Parathyroid adenoma (tissue), 2 donors: ENCODE data around the gene LHX2.

Experiments used
- H2AFZ ChIP-seq: fragments of 300-600 bp; sonication (generic); one replicate; pipeline ENCODE4 v1.7.0; 2017; ENCODE audit warnings: antibody characterized with exemption, mild to moderate bottlenecking
- H3K27ac ChIP-seq: fragments of 300-600 bp; sonication (generic); one replicate; pipeline ENCODE4 v1.7.0; 2017
- H3K27me3 ChIP-seq: fragments of 300-600 bp; sonication (generic); one replicate; pipeline ENCODE4 v1.7.0; 2017; ENCODE audit warnings: low read length; ENCODE audit not compliant: control insufficient read depth, insufficient read depth
- H3K36me3 ChIP-seq: fragments of 300-600 bp; sonication (generic); one replicate; pipeline ENCODE4 v1.7.0; 2017; ENCODE audit warnings: low read length; ENCODE audit not compliant: control insufficient read depth, insufficient read depth
- H3K4me1 ChIP-seq: fragments of 300-600 bp; sonication (generic); one replicate; pipeline ENCODE4 v1.7.0; 2017; ENCODE audit warnings: control low read depth
- H3K4me2 ChIP-seq: fragments of 300-600 bp; sonication (generic); one replicate; pipeline ENCODE4 v1.7.0; 2017; ENCODE audit warnings: low read length
- H3K4me3 ChIP-seq: fragments of 300-600 bp; sonication (generic); one replicate; pipeline ENCODE4 v1.7.0; 2017; ENCODE audit warnings: low read depth, low read length
- H3K79me2 ChIP-seq: fragments of 300-600 bp; sonication (generic); one replicate; pipeline ENCODE4 v1.7.0; 2017; ENCODE audit warnings: control low read depth
- H3K9ac ChIP-seq: fragments of 300-600 bp; sonication (generic); one replicate; pipeline ENCODE4 v1.7.0; 2017; ENCODE audit warnings: mild to moderate bottlenecking
- H3K9me3 ChIP-seq: fragments of 300-600 bp; sonication (generic); one replicate; pipeline ENCODE4 v1.7.0; 2017; ENCODE audit warnings: low read length; ENCODE audit not compliant: control insufficient read depth
- TF ChIP-seq, protein P1 (sequence below): fragments of 300-600 bp; sonication (generic); IDR thresholded peaks from one replicate; pipeline ENCODE4 v1.7.0; 2017; ENCODE audit warnings: antibody characterized with exemption, mild to moderate bottlenecking
- donor health status: primary hyperparathyroidism.

LHX2 gene

DNA sequence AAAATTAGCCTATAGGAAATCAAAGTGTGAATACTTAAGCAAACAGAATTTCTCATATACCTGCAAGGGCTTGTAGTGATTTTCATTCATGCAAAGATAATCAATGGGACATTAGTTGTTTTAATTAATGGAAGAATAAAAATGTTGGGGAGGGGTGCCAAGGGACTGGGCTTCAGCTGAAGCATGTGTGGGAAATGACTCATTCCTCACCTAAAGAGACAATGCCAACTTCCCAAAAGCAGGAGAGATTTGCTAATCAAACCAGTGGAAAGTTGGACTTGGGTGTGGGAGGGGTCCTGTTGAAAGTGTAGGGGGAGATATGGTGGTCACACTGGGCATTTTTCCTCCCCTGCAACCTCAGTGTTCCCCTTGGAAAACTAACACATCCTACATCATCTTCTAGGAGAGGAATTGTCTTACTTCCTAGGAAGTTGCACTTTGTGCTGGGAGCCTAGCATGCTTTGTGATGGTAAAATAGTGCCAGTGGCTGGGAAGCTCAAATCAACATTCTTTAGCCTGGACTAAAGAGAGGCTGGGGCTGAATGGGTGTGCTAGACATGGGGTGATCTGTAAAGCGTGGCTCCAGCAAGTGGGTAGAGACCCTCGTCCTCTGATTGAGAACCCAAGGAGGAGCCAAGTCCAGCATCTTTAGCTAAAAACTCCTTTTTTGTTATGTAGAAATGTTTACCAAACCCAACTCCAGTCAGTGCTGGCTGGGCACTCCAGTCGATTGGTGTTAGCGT is 6.4 kb upstream of the LHX2 start:
- H3K4me2 ChIP-seq, result no peak overlapping the region
- H3K9me3 ChIP-seq, result no peaks in the 10 kb centered on the region
- H3K27me3 ChIP-seq, result peaks cover 20% of the 10 kb centered on the region
- no peaks in the 10 kb centered on the region for H3K36me3 ChIP-seq
- no peak overlapping the region for H3K9ac ChIP-seq
- no peaks in the 10 kb centered on the region for H3K4me1 ChIP-seq
- no peak overlapping the region for H3K4me3 ChIP-seq
- H2AFZ ChIP-seq, result no peak overlapping the region
- H3K27ac ChIP-seq, result no peak overlapping the region
- H3K79me2 ChIP-seq, result no peaks in the 10 kb centered on the region
- TF ChIP-seq, protein P1, sequence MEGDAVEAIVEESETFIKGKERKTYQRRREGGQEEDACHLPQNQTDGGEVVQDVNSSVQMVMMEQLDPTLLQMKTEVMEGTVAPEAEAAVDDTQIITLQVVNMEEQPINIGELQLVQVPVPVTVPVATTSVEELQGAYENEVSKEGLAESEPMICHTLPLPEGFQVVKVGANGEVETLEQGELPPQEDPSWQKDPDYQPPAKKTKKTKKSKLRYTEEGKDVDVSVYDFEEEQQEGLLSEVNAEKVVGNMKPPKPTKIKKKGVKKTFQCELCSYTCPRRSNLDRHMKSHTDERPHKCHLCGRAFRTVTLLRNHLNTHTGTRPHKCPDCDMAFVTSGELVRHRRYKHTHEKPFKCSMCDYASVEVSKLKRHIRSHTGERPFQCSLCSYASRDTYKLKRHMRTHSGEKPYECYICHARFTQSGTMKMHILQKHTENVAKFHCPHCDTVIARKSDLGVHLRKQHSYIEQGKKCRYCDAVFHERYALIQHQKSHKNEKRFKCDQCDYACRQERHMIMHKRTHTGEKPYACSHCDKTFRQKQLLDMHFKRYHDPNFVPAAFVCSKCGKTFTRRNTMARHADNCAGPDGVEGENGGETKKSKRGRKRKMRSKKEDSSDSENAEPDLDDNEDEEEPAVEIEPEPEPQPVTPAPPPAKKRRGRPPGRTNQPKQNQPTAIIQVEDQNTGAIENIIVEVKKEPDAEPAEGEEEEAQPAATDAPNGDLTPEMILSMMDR, result no peak

DNA sequence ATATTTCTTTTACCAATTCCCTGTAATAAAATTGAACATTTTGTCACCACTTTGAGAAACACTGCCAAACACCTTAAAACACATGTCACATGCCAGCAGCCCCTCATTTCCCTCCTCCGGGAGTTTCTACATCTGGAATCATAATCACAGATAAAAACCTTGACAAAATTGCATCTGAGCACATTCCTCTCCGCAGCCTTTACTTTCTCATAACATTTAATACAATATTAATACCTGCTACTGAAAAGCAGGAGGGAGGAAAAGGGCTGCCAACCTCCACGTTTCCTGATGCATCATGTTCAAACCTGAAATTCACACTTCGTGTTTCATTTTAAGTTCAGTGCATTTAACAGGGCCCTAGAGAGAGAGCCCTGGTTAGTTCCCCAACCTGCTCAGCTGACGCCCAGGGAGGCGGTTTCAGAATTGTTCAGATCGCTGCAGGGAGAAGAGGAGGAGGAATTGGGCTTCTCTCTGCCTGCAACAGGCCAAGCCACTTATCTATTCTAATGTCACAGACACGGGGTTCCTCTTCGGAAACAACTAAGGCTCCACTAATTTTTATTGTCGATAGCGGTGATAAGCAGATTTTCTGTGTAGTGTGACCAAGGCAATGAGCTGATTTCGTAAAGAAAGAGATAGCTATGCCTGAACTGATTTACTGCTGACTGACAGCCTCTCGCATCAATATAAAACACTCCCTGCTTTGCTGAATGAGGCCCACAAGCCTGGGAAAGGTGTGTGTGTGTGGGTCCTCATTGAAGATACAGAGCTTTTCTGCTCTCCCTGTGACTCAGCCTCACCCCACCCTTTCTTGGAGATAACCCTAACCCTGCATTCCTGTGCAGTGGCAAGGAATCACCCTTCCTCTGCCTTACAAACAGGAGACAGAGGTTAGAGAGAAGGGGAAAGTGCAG is 4.9 kb upstream of the LHX2 start:
- H3K9me3 ChIP-seq, result no peaks in the 10 kb centered on the region
- no peaks in the 10 kb centered on the region for H3K4me1 ChIP-seq
- H3K36me3 ChIP-seq, result no peaks in the 10 kb centered on the region
- H3K4me2 ChIP-seq, result no peak overlapping the region
- H2AFZ ChIP-seq, result no peak overlapping the region
- H3K4me3 ChIP-seq, result no peak overlapping the region
- H3K79me2 ChIP-seq, result no peaks in the 10 kb centered on the region
- no peak overlapping the region for H3K9ac ChIP-seq
- H3K27me3 ChIP-seq, result peaks cover 17% of the 10 kb centered on the region
- TF ChIP-seq, protein P1, result no peak
- H3K27ac ChIP-seq, result no peak overlapping the region

DNA sequence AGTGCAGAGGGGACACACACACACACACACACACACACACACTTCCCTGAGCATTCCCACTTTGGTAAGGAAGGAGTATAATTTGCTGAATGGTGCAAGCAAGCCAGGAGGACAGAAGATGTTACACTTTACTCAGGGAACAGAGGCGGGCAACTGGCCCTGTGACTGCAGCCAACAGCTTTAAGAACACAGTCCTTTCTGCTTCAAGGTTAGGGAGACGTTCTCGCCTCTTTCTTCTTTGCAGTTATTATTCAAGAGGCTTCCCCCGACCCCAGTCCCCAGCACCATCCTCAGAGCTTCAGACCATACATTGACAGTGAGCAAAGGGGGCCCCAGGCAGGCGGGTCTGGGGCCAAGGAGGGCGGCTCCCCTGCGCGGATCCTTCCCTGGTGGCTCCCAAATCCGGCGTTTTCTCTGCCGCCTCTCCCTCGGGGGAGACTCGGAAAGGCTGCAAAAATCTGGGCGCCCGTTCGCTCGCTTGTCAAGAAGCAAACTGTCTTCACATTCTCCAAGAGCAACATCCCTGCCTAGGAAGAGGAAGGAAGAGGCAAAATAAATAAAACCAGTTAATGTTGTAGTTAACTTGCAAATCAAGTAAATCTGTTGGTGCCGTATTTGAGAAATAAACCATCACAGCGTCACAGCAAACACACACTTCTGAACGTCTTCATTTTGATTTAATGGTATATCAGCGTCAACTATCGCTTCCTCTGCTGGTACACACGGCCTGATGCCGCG is 3.8 kb upstream of the LHX2 start:
- Histone ChIP-seq H3K4me2 (no peak overlapping the region), H3K9ac (no peak overlapping the region), H3K27ac (no peak overlapping the region), H3K4me1 (no peaks in the 10 kb centered on the region), H3K79me2 (no peaks in the 10 kb centered on the region), H3K36me3 (no peaks in the 10 kb centered on the region), H3K9me3 (no peaks in the 10 kb centered on the region), H2AFZ (no peak overlapping the region), H3K4me3 (no peak overlapping the region), H3K27me3 (peaks cover 17% of the 10 kb centered on the region)
- TF ChIP-seq, protein P1, result no peak

DNA sequence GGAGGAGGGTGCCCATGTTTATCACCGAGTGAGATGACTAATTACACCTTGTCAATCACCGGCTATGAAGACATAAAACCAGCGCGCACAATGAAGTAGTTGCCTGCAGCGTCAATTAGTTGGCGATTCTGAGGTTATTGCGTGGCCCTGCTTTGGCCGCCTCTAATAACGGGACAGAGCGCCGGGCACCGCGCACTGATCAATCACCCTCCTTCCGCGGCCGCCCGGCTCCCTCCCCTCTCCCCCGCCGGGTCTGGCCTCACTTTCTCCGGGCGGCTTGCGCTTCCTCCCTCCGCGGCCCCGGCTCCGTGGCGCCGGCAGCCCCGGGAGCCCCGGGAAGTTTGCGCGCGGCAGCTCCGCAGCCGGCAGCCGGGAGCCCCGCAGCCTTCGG is 3.3 kb upstream of the LHX2 start:
- Histone ChIP-seq H3K4me3 (no peak overlapping the region), H3K9ac (no peak overlapping the region)

More for the DNA sequence above, 3.3 kb upstream of the LHX2 start:
- H3K79me2 ChIP-seq, result no peaks in the 10 kb centered on the region
- no peaks in the 10 kb centered on the region for H3K36me3 ChIP-seq
- no peak overlapping the region for H3K4me2 ChIP-seq
- H3K27me3 ChIP-seq, result peaks cover 17% of the 10 kb centered on the region
- H3K4me1 ChIP-seq, result no peaks in the 10 kb centered on the region
- H3K27ac ChIP-seq, result no peak overlapping the region
- H2AFZ ChIP-seq, result no peak overlapping the region
- TF ChIP-seq, protein P1, result no peak
- no peaks in the 10 kb centered on the region for H3K9me3 ChIP-seq
